Endothelial cell of umbilical vein (primary cell): ENCODE data around the gene CHL1. TPM values are rescaled to one million over a fixed set of nuclear protein-coding genes. Genes with fewer than 3 reads are reported as not detected.

Source experiments
- BruUV-seq: library from RNA; stranded (reverse); fragments of 400-500 nt; replicated peaks from 2 replicates; lab custom pipeline; 2021; lab: Mats Ljungman, UMichigan
- CTCF ChIA-PET: fragments of 300-600, 350-600 bp; sonication (Branson Sonifier 250); formaldehyde crosslinking; loops from one replicate; lab custom pipeline; 2021; ENCODE audit warnings: antibody characterized with exemption, inconsistent platforms; lab: Charles Lee
- POLR2A ChIA-PET: fragments of 300-600, 350-600 bp; sonication (Branson Sonifier 250); formaldehyde crosslinking; loops from one replicate; lab custom pipeline; 2021; ENCODE audit warnings: antibody characterized with exemption, inconsistent platforms; lab: Charles Lee
- DNase-seq: peaks from one replicate; pipeline ENCODE4 v3.0.0-alpha.2; 2011; ENCODE audit warnings: low read depth, low spot score
- FAIRE-seq: peaks from 2 replicates; lab custom pipeline; 2011; peaks lifted over from hg19 to GRCh38; lab: Jason Lieb, UNC
- H2AFZ ChIP-seq: 2 replicates; pipeline ENCODE4 v1.6.0; 2012; ENCODE audit warnings: low read depth, low read length, control low read depth, inconsistent platforms
- H3K27ac ChIP-seq: 2 replicates; pipeline ENCODE4 v1.5.1; 2011; ENCODE audit warnings: low read depth, mild to moderate bottlenecking, control low read depth, low read length, moderate library complexity; ENCODE audit not compliant: insufficient read depth
- H3K27me3 ChIP-seq, 2 experiments: 2 replicates each; pipeline versions ENCODE4 v1.6.0 to v1.6.1; 2011; ENCODE audit warnings: low read length in 2 of 2, mixed read lengths in 1 of 2; ENCODE audit not compliant: control insufficient read depth in 2 of 2, insufficient read depth in 2 of 2
- H3K36me3 ChIP-seq, 2 experiments: 2 replicates in 1 of 2; 3 replicates in 1 of 2; pipeline ENCODE4 v1.5.1; 2011; ENCODE audit warnings: low read length in 2 of 2, mild to moderate bottlenecking in 1 of 2, moderate library complexity in 1 of 2; ENCODE audit not compliant: control insufficient read depth in 2 of 2, insufficient read depth in 2 of 2; ENCODE audit errors: extremely low read depth in 1 of 2
- H3K4me1 ChIP-seq: 3 replicates; pipeline ENCODE4 v1.5.1; 2011; ENCODE audit warnings: mild to moderate bottlenecking, low read length; ENCODE audit not compliant: control insufficient read depth, insufficient read depth; ENCODE audit errors: extremely low read depth
- H3K4me2 ChIP-seq: 2 replicates; pipeline ENCODE4 v1.6.1; 2011; ENCODE audit warnings: low read length, control low read depth, mixed read lengths; ENCODE audit not compliant: insufficient read depth
- H3K4me3 ChIP-seq, 3 experiments: fragments of 200-600 bp in 1 of 3; sonication (generic), shearing (Covaris generic) in 1 of 3; replicated peaks in 1 of 3; 2 replicates each; pipeline ENCODE4 v1.5.1; 2011 to 2016; ENCODE audit warnings: control low read depth in 3 of 3, low read length in 3 of 3, mild to moderate bottlenecking in 2 of 3, inconsistent platforms in 1 of 3, low read depth in 1 of 3, moderate library complexity in 1 of 3; ENCODE audit not compliant: insufficient read depth in 1 of 3
- H3K79me2 ChIP-seq: 2 replicates; pipeline ENCODE4 v1.6.0; 2012; ENCODE audit warnings: low read length, inconsistent platforms; ENCODE audit not compliant: control insufficient read depth, insufficient read depth
- H3K9ac ChIP-seq: replicated peaks from 2 replicates; pipeline ENCODE3; 2011; ENCODE audit warnings: low read length, control low read depth; ENCODE audit not compliant: insufficient read depth; ENCODE audit errors: extremely low read depth
- H3K9me1 ChIP-seq: replicated peaks from 3 replicates; pipeline ENCODE4 v1.6.0; 2011; ENCODE audit warnings: mild to moderate bottlenecking, low read length; ENCODE audit not compliant: control insufficient read depth, insufficient read depth; ENCODE audit errors: extremely low read depth
- H3K9me3 ChIP-seq: replicated peaks from 2 replicates; pipeline ENCODE4 v1.5.1; 2012; ENCODE audit warnings: low read length, inconsistent platforms; ENCODE audit not compliant: control insufficient read depth, insufficient read depth
- H4K20me1 ChIP-seq: replicated peaks from 2 replicates; pipeline ENCODE3; 2011; ENCODE audit warnings: mild to moderate bottlenecking, low read length; ENCODE audit not compliant: control insufficient read depth, insufficient read depth; ENCODE audit errors: extremely low read depth
- EZH2 ChIP-seq: IDR thresholded peaks from 2 replicates; pipeline ENCODE4 v1.6.1; 2012; ENCODE audit warnings: borderline replicate concordance, low read depth, mild to moderate bottlenecking, moderate library complexity, low read length, inconsistent platforms; ENCODE audit not compliant: severe bottlenecking
- FOS ChIP-seq: IDR thresholded peaks from 2 replicates; pipeline ENCODE4 v1.6.1; 2011; ENCODE audit warnings: mild to moderate bottlenecking, low read length, moderate library complexity, borderline replicate concordance; ENCODE audit not compliant: insufficient read depth
- GATA2 ChIP-seq: IDR thresholded peaks from 2 replicates; pipeline ENCODE4 v1.7.0; 2011; ENCODE audit warnings: low read depth, mild to moderate bottlenecking, moderate library complexity, mixed read lengths, low read length; ENCODE audit not compliant: insufficient read length, insufficient read depth
- JUN ChIP-seq: IDR thresholded peaks from 2 replicates; pipeline ENCODE4 v1.6.1; 2011; ENCODE audit warnings: borderline replicate concordance, low read depth; ENCODE audit not compliant: insufficient read length, insufficient read depth
- MYC ChIP-seq: IDR thresholded peaks from one replicate; pipeline ENCODE4 v1.6.1; 2011; ENCODE audit warnings: mild to moderate bottlenecking, low read depth, low read length
- POLR2A ChIP-seq: IDR thresholded peaks from 2 replicates; pipeline ENCODE4 v1.6.1; 2012; ENCODE audit warnings: low read depth, mild to moderate bottlenecking, control low read depth, low read length
- POLR2AphosphoS5 ChIP-seq: IDR thresholded peaks from 2 replicates; pipeline ENCODE4 v1.6.1; 2012; ENCODE audit warnings: low read depth, mild to moderate bottlenecking, control low read depth, low read length, moderate library complexity; ENCODE audit not compliant: insufficient read depth
- dilution Hi-C: fragments of 300-500 bp; cut with MboI; formaldehyde crosslinking; loops from one replicate; pipeline ENCODE4 v1.15.0; 2019; ENCODE audit warnings: low sequenced_read_pairs; ENCODE audit not compliant: extremely low pct_ligation_motif_present
- intact Hi-C: fragments of 100-400 bp; cut with micrococcal nuclease; formaldehyde crosslinking; loops from one replicate; pipeline ENCODE4 v1.10.0; 2022
- polyA plus RNA-seq, 4 experiments: library from polyadenylated mRNA; depleted of rRNA in 3 of 4; stranded (reverse) in 3 of 4; unstranded in 1 of 4; fragments of >200 nt; gene quantifications; 2 replicates each; pipeline versions ENCODE4 v1.2.1 to v1.2.3, GENCODE V29; 2011 to 2012; ENCODE audit warnings: missing spikeins in 1 of 4
- total RNA-seq: library from RNA; stranded (reverse); gene quantifications from 2 replicates; pipeline ENCODE4 v1.2.3, GENCODE V29; 2021
- TF ChIP-seq, protein P1 (sequence below): IDR thresholded peaks from 2 replicates; pipeline ENCODE4 v1.6.1; 2011; ENCODE audit not compliant: insufficient read depth, insufficient read length
- TF ChIP-seq, protein P2 (sequence below), 2 donors: IDR thresholded peaks; 1 replicate in 1 of 2; 2 replicates in 1 of 2; pipeline ENCODE4 v1.5.1; 2011; ENCODE audit warnings: low read length in 2 of 2, mild to moderate bottlenecking in 2 of 2, moderate library complexity in 2 of 2, control low read depth in 1 of 2, inconsistent platforms in 1 of 2, low read depth in 1 of 2; ENCODE audit not compliant: insufficient read depth in 1 of 2; ENCODE audit errors: extremely low read depth in 1 of 2

The CHL1 gene
- total and polyA plus RNA-seq, 2 donors (not counting 3 experiments of a cell fraction or from before 2014, with no cell fraction given): not detected

DNA sequence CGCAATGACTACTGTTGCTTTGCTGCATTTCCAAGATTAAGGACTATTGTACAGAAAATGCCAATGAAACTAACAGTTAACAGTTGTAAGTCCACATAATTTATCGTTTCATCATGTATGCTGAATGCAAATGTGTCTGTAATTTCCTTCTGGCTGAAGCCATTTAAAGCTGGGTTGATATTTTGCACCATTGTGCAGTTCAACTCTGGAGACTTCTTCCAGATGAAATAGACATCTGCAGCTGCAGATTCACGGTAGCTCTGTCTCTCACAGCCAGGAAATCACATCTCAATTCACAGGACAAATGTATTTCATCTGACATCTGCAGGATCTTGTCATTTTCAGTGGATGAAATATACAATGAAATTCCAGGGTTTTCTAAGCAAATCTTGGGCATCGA, 145.4 kb downstream of the CHL1 start:
- Histone ChIP-seq H3K4me2 (no peak overlapping the region), H3K9me3 (no peaks in the 10 kb centered on the region), H2AFZ (no peak overlapping the region), H3K9me1 (no peaks in the 10 kb centered on the region), H3K9ac (no peak overlapping the region), H3K79me2 (no peaks in the 10 kb centered on the region), H3K4me1 (no peaks in the 10 kb centered on the region), H4K20me1 (no peaks in the 10 kb centered on the region), H3K27me3 (no peaks in the 10 kb centered on the region), H3K27ac (no peak overlapping the region), H3K4me3 (no peak overlapping the region), H3K36me3 (no peaks in the 10 kb centered on the region)
- POLR2A ChIA-PET: no interaction called here
- no TSS peak for BruUV-seq
- FAIRE-seq (no peak), DNase-seq (no peak)
- dilution Hi-C loops (no loop called here), intact Hi-C loops (no loop called here)
- TF ChIP-seq POLR2AphosphoS5: no peak
- no peak for TF ChIP-seq EZH2
- TF ChIP-seq MYC: no peak
- TF ChIP-seq, protein P1, sequence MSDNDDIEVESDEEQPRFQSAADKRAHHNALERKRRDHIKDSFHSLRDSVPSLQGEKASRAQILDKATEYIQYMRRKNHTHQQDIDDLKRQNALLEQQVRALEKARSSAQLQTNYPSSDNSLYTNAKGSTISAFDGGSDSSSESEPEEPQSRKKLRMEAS: no peak
- TF ChIP-seq, protein P2, sequence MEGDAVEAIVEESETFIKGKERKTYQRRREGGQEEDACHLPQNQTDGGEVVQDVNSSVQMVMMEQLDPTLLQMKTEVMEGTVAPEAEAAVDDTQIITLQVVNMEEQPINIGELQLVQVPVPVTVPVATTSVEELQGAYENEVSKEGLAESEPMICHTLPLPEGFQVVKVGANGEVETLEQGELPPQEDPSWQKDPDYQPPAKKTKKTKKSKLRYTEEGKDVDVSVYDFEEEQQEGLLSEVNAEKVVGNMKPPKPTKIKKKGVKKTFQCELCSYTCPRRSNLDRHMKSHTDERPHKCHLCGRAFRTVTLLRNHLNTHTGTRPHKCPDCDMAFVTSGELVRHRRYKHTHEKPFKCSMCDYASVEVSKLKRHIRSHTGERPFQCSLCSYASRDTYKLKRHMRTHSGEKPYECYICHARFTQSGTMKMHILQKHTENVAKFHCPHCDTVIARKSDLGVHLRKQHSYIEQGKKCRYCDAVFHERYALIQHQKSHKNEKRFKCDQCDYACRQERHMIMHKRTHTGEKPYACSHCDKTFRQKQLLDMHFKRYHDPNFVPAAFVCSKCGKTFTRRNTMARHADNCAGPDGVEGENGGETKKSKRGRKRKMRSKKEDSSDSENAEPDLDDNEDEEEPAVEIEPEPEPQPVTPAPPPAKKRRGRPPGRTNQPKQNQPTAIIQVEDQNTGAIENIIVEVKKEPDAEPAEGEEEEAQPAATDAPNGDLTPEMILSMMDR (IDR thresholded peaks at IDR 0.05; ENCODE audit: extremely low read depth in 1 of 2, insufficient read depth in 1 of 2, low read depth in 1 of 2, low read length in 2 of 2): no peak
- TF ChIP-seq POLR2A: no peak
- TF ChIP-seq FOS: no peak
- TF ChIP-seq JUN: no peak
- TF ChIP-seq GATA2: no peak
- CTCF ChIA-PET: no interaction called here
